Pulmonary artery endothelial cell (primary cell): ENCODE data around the gene CENPP. TPM values are rescaled to one million over a fixed set of nuclear protein-coding genes. Genes with fewer than 3 reads are reported as not detected.
A peak's percentile ranks its signal among the peaks of the same experiment; 100 is the strongest.

Experiments
- DNase-seq: peaks from one replicate; pipeline ENCODE4 v3.0.0-alpha.2; 2011; ENCODE audit warnings: low read depth, low spot score
- total RNA-seq: library from RNA; depleted of rRNA; stranded (reverse); fragments of >200 nt; gene quantifications from 2 replicates; pipeline ENCODE4 v1.2.3, GENCODE V29; 2014

Gene CENPP
- total RNA-seq, 1 donor from 2014 or later: 5.3 TPM

GRCh38 chr9:92476962-92477361 is 151.2 kb downstream of the CENPP start:
- no peak for DNase-seq

GRCh38 chr9:92478783-92479182 is 153.0 kb downstream of the CENPP start:
- no peak for DNase-seq

- no peak for DNase-seq
These were observed 153.6 kb downstream of the CENPP start for GRCh38 chr9:92479346-92479745.

DNA sequence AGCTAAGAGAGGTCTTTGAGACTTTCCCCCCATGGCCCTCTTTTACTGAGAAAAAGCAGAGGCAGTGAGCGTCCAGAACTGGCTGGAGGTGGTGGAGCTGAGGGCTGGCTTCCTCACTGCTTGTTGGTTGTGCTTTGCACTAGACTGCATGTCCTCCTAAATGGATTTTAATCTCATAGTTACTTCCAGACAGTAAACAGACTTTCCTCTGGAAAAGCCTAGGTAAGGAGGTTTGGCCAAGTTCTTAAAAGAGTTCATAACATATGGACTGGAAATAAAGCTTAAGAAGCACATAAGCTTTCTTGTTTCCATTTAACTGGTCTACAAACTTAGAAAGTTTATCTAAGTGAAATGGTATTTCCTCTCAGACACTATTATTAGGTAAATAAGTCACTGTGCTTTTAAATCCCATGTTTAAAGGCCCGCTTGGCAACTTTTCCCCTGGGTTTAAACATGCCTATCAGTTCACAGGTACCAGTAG is 154.6 kb downstream of the CENPP start:
- DNase-seq: peak; percentile 15

GRCh38 chr9:92480986-92481633 is 155.4 kb downstream of the CENPP start:
- no peak for DNase-seq

DNA sequence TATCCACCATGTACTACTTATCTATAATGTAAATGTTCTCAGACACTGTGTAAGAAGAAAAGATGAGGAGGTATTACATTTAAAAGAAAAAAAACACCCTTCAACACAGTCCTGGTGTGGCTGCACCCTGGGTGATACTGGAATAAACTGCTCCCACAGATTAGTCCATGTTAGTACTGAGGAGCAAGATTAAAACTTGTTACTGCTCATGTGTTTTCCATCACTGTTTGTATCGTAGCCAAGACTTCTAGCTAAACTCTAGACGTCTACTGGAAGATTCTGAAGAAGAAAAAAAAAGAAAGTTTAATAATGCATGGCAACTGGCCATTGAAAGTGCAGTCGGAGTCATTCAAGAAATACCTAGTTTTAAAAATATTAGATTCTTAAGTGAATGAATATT is 156.6 kb downstream of the CENPP start, which contains the start of gene ASPN:
ASPN (minus strand) TSS at position 178 of the 400 bp plus-strand sequence.
- DNase-seq: no peak

GRCh38 chr9:92482805-92483204 is 157.1 kb downstream of the CENPP start:
- DNase-seq: no peak

DNA sequence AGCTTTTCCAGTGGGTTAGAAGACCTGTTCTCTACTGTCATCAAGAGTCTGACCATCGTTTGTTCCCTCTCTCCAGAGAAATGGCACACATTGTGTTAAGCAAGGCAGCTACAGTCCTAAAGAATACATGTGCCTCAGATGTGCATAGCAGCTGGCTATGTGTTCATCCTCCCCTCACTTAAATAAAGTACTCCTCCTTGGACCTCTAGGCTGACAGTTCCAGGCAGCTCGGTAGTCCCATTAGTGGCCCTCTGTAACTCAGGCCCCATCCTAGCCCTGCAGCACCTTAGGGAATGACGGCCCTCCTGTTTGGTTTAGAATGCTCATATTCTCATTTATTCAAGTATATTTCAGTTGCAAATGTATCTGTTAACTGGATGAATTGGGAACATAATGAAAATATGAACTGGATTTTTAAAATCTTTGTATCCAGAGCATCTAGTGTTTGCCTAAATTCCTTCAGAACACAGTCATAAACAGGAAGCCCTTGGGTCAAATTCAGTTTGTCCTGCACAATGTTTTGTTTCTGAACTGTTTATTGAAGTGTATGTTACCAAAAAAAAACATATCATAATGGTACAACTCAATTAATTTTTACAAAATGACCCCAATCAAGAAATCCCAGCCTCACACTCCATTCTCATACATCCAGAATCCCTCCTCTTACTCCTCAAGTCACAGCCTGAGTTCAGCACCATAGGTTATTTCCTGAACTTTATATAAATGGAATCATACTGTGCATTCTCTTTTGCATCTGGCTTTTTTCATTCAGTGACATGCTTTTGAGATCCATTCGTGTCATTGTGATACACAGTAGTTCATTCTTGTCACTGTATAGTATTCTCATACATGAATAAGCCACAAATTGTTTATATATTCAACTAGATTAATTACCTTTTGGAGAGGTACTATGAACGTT is 158.1 kb downstream of the CENPP start:
- no peak for DNase-seq

- no peak for DNase-seq
These were observed 158.8 kb downstream of the CENPP start for GRCh38 chr9:92484563-92484962.

GRCh38 chr9:92486371-92486770 is 160.6 kb downstream of the CENPP start:
- DNase-seq: no peak

- DNase-seq: no peak
These were observed 163.2 kb downstream of the CENPP start for GRCh38 chr9:92488681-92489550.

DNA sequence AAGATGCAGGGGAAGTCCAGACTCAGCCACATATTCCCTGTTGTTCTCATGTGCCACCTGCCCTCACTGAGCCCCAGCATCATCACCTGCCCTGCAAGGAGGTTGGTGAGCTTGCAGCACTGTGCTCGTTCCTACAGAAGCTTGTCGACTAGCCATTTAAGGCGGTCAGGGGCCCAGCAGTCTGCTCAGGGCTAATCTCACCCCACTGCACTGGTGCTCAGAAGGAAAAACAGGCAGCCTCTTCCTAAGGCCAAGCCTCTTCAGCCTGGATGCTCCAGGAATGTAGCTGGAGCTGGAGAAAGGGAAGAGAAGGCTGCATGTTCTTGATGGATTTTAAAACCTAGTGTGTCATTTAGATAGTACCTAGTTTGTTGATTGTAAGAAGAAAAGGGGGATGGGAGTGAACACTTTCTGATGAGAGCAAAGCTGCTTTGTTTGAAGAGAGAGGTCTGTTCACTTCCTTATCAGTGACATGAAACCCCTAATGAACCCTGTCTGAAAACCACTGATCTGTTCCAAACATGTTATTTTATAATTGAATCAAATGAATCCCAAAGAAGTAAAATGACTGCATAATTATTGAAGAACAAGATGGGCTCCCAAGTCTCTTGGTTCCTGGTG is 167.1 kb downstream of the CENPP start:
- DNase-seq: no peak

DNA sequence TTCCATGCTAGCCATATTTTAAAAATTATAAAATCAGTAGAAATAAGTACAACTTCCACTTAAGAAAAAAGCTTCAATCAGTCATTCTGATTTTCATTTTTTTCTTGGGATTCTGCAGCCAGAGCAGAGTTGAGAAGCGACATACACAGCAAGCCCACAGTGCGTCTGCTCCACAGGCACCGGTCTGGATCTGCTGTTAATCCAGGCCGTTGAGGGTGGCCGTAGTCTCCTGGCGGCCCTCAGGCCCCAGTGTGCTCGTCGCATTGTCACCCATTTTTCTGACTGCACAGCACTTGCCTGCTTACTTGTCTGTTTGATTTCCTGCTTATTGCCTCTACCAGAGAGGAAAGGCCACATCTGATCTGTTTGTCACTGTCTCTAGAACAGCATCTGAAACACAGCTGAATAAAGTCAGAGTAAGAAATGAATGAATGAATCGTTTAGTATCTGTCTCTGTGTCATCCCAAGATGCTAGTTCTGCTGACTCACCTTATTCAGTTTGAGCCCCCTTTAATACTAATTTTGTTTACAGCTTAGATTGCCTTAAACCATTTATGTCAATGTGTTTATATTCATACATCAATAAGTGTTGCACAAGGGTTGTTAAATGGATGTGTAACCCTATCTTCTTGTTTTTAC is 168.1 kb downstream of the CENPP start:
- no peak for DNase-seq

GRCh38 chr9:92494856-92495255 is 169.1 kb downstream of the CENPP start:
- no peak for DNase-seq

- DNase-seq: no peak
These were observed 170.8 kb downstream of the CENPP start for GRCh38 chr9:92496396-92497176.

GRCh38 chr9:92499701-92500100 is 173.9 kb downstream of the CENPP start:
- DNase-seq: no peak

- DNase-seq: no peak
These were observed 175.0 kb downstream of the CENPP start for GRCh38 chr9:92500725-92501124.

- no peak for DNase-seq
These were observed 176.1 kb downstream of the CENPP start for GRCh38 chr9:92501671-92502393.

DNA sequence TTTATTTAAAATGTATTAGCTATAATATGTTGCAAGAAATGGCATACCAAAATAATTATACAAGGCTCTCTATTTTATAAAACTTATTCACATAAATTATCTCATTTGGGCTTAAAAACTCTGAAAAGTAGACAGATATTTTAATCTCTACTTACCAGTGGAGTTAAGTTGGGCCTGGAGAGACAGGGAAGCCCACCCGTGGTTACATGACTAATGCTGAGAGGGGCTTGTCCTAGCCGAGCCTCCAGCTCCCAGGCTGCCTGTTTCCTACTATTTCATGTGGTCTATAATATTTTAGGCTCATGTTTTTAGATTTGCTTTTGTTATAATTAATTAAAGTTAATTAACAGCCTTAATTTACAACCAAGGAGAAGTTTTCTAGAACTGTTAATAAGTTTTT is 177.4 kb downstream of the CENPP start:
- no peak for DNase-seq
